Loucy (cell line): Measurements from ENCODE around the gene TEX19.
"Not testable (repeated sequence)": the region's sequence is repeated elsewhere in the genome, so short reads cannot be mapped to it uniquely, and the experiment has no call there.

Experiments used
- CTCF ChIP-seq: fragments of 200-600 bp; sonication (generic); conservative IDR thresholded peaks from 2 replicates; pipeline ENCODE4 v1.5.1; 2014; ENCODE audit warnings: mild to moderate bottlenecking, antibody characterized with exemption, low read length
- EZH2phosphoT487 ChIP-seq: fragments of 200-600 bp; IDR thresholded peaks from 2 replicates; pipeline ENCODE4 v1.6.1; 2018; ENCODE audit warnings: antibody characterized with exemption, mild to moderate bottlenecking, moderate library complexity, borderline replicate concordance

- TF ChIP-seq CTCF, EZH2phosphoT487: not testable (repeated sequence)
Measured at GRCh38 chr17:82347994-82348393, 11.1 kb upstream of the TEX19 start.
